HG03558 (cell line): ENCODE measurements around the gene NEIL1.
"Not testable (repeated sequence)": the region's sequence is repeated elsewhere in the genome, so short reads cannot be mapped to it uniquely, and the experiment has no call there.

ENCODE experiments used
- ATAC-seq: cut with Tn5 transposase; IDR thresholded peaks from one replicate; pipeline ENCODE4 v1.9.1; 2021; ENCODE audit warnings: moderate number of reproducible peaks; ENCODE audit not compliant: unreplicated experiment; ENCODE audit errors: extremely low read depth

NEIL1 gene

DNA sequence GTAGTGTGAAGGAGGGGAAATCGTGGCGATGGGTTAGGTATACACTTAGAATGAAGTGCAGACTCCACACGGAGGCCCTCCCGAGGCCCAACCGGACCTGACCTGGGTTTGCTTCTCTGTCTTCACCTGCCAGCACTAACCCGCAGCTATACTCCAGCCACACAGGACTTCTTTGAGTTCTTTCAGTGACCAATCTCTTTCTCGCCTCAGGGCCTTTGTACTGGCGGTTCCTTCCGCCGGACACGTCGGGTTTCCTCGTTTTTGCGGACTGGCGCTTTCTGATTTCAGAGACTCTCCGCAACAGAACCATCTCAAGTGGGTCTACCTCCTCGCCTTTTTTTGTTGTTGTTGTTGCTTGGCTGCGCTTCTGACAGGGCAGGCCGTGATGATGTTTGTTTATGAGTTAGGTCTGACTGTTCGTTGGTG, at the start of gene NEIL1:
NEIL1 (plus strand) TSS at position 244 of the 426 bp plus-strand sequence. CDS start 1,867 bp downstream, outside the sequence.
- ATAC-seq: no peak

DNA sequence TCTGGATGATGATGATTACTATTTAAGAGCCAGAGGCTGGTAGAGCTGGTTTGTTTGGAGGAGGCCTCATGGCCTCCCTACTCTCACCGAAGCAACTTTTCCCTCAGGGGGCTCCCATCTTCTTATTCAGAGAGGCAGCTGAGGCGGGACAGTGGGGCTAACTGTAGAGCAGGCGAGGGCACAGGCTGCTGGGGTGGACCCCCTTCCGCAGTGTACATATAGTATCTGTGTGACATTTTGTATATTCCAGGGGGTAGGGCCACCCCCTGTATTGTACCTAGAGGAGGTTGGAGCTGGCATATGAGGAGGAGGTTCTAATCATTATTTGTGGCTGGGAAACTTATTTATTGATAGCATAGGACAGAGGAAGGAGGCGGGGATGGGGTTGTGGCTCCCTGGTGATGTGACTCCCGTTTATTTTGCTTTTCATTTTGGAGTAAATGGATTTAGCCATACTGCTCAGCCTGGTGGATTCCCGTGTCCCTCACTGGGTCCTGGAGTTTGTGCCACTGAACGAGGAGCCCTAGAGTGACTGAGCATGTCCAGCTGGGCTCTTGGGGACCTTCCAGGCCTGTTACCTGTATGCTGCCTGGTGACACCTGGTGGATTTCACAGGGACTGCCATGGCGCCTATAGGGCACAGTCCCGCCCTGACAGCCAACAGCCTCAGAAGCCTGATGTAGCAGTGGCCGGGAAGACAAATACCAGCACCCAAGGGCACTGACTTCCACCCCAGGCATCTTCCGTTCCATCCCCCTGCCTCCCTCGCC, 48.1 kb upstream of the NEIL1 start:
- ATAC-seq: not testable (repeated sequence)

DNA sequence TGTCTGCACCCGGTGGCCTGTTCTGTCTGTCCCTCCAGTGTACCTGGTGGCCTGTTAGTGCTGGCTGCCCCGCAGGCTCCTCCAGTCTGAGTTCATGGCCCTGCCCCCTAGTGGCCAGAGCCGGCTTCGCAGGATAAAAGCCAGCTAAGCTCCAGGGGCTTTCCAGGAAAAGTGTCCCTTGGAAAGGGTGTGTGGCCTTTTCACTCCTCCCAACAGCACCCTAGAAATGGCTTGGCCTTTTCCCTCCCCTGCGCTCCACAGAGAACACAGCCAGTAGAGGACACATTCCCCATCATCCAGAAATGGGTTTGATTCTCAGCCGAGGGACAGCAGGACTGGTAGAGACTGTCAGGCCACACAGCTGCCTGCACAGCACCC, 47.5 kb upstream of the NEIL1 start:
- ATAC-seq: not testable (repeated sequence)

DNA sequence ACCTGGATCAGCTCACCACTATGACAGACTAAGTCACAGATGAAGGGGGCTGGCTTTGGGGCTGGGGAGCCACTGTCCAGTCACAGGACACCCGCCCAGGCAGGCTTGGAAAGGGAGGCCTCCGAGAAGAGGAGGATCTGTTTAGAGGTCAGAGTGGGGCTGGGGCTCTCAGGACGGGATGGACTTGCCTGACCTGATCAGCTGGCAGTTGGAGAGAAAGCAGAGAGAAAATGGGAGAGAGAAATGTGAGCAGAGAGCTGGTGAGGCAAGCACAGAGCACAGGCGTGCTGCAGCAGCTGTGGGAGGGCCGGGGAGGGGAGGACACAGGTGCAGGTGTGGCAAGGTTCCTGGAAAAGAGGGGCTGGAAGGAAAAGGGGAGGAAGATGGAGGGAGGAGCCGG, 46.8 kb upstream of the NEIL1 start:
- ATAC-seq: not testable (repeated sequence)

GRCh38 chr15:75302318-75302717, 44.5 kb upstream of the NEIL1 start:
- no peak for ATAC-seq

GRCh38 chr15:75302753-75303152, 44.1 kb upstream of the NEIL1 start:
- ATAC-seq: not testable (repeated sequence)

DNA sequence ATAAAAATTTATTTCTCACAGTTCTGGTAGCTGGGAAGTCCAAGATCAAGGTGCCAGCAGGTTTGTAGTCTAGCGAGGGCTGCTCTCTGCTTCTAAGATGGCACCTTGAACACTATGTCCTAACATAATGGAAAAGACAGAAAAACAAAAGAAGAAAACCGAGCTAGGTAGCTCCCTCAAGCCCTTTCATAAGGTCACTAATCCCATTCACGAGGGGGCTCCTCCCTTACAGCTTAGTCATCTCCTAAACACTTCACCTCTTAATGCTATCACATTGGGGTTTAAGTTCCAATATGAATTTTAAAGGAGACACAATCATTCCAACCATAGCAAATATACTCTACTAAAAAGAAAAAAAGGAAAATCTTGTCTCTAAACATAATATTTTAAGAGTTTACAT, 40.7 kb upstream of the NEIL1 start:
- ATAC-seq: no peak

- no peak for ATAC-seq
These were observed 39.0 kb upstream of the NEIL1 start for GRCh38 chr15:75307778-75308390.

GRCh38 chr15:75309711-75310110, 37.1 kb upstream of the NEIL1 start:
- ATAC-seq: no peak

- not testable (repeated sequence) for ATAC-seq
These were observed 34.3 kb upstream of the NEIL1 start for GRCh38 chr15:75312548-75312947.

GRCh38 chr15:75313116-75313845, 33.6 kb upstream of the NEIL1 start:
- ATAC-seq: no peak

- no peak for ATAC-seq
These were observed 32.1 kb upstream of the NEIL1 start for GRCh38 chr15:75314552-75315290.

GRCh38 chr15:75319231-75319897, 27.5 kb upstream of the NEIL1 start:
- ATAC-seq: not testable (repeated sequence)

DNA sequence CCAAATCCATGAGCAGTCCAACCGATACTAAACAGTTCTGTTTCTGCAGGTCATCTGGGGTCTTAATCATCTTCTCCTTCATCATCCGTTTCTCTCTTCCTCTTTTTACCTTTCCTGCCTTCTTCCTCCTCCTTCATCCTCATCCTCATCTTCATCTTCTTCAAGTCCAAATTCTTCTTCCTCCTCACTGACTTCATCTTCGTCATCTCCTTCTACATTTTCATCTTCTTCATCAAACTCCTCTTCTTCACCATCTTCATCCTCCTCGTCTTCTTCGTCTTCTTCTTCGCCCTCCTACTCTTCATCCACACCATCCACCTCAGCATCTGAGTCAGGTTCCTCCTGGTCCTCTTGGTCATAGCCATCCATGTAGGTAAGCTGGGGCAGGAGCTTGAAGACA, 25.1 kb upstream of the NEIL1 start:
- ATAC-seq: no peak

DNA sequence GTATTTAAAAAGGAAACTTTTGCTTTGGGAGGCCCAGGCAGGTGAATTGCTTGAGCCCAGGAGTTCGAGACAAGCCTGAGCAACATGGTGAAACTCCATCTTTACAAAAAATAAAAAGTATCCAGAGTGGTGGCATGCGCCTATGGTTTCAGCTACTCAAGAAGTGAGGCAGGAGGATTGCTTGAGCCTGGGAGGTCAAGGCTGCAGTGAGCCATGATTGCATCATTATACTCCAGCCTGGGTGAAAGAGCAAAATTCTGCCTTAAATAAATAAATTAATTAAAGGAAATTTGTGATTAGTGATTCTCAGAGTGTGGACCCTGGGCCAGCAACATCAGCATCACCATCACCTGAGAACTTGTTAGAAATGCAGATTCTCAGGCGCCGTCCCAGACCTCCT, 20.9 kb upstream of the NEIL1 start:
- no peak for ATAC-seq

DNA sequence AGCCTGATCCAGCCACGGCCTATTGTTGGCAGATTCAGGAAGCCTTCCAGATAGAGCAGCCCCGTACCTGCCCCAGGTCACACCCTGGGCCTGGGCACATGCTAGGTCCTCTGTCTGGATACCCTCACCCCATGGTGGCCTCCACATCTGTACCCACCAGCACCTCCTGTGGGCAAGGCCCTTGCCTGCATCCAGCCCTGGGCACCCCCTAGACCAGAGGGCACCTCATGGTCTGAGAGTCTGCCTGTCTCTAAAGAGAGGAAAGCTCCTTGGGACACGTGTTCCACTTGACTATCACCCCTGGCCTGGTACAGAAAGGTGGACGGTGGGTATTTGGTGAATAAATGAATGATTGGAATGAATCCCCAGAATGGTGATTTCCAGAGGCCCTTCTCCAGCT, 19.8 kb upstream of the NEIL1 start:
- ATAC-seq: no peak

GRCh38 chr15:75327491-75327890, 19.3 kb upstream of the NEIL1 start:
- no peak for ATAC-seq

- no peak for ATAC-seq
These were observed 18.1 kb upstream of the NEIL1 start for GRCh38 chr15:75328493-75329314.

- ATAC-seq: no peak
These were observed 17.3 kb upstream of the NEIL1 start for GRCh38 chr15:75329571-75329970.
